ENCODE results near the gene AFAP1.
A peak's percentile ranks its signal among the peaks of the same experiment; 100 is the strongest.

AFAP1 gene

GRCh38 chr4:7838136-7838782, 101.4 kb downstream of the AFAP1 start:
- no peak for DNase-seq

- DNase-seq: no peak
Observed at GRCh38 chr4:7837597-7838135, 102.0 kb downstream of the AFAP1 start.

GRCh38 chr4:7831858-7832730, 107.6 kb downstream of the AFAP1 start:
- DNase-seq: no peak

- DNase-seq: peak; percentile 38
Observed at GRCh38 chr4:7831330-7831729, 108.3 kb downstream of the AFAP1 start.

GRCh38 chr4:7830747-7831146, 108.9 kb downstream of the AFAP1 start:
- DNase-seq: no peak

GRCh38 chr4:7829652-7830580, 109.7 kb downstream of the AFAP1 start:
- DNase-seq: no peak

- DNase-seq: no peak
Observed at GRCh38 chr4:7828793-7829301, 110.8 kb downstream of the AFAP1 start.

- peak; percentile 42 for DNase-seq
Observed at GRCh38 chr4:7828011-7828720, 111.5 kb downstream of the AFAP1 start.

- DNase-seq: no peak
Observed at GRCh38 chr4:7827566-7827965, 112.1 kb downstream of the AFAP1 start.

- no peak for DNase-seq
Observed at GRCh38 chr4:7826909-7827306, 112.8 kb downstream of the AFAP1 start.

GRCh38 chr4:7826176-7826908, 113.3 kb downstream of the AFAP1 start:
- DNase-seq: no peak

GRCh38 chr4:7824218-7824617, 115.4 kb downstream of the AFAP1 start:
- DNase-seq: no peak

GRCh38 chr4:7823416-7823824, 116.2 kb downstream of the AFAP1 start:
- DNase-seq: no peak

- no peak for DNase-seq
Observed at GRCh38 chr4:7822877-7823276, 116.8 kb downstream of the AFAP1 start.

- DNase-seq: no peak
Observed at GRCh38 chr4:7822137-7822505, 117.5 kb downstream of the AFAP1 start.

- no peak for DNase-seq
Observed at GRCh38 chr4:7821245-7822136, 118.2 kb downstream of the AFAP1 start.

GRCh38 chr4:7820031-7820818, 119.4 kb downstream of the AFAP1 start:
- DNase-seq: no peak

GRCh38 chr4:7819446-7819845, 120.2 kb downstream of the AFAP1 start:
- no peak for DNase-seq

- DNase-seq: no peak
Observed at GRCh38 chr4:7818399-7818911, 121.2 kb downstream of the AFAP1 start.

Data from stimulated activated CD4-positive, alpha-beta T cell treated with anti-CD3 and anti-CD28 coated beads, Interleukin-4, amount 100 ng/mL, for 1 hour (primary cell).